ENCODE results near the gene LAMB1. TPM values are rescaled to one million over a fixed set of nuclear protein-coding genes. Genes with fewer than 3 reads are reported as not detected.
A peak's percentile ranks its signal among the peaks of the same experiment; 100 is the strongest.
"Not testable (repeated sequence)": the region's sequence is repeated elsewhere in the genome, so short reads cannot be mapped to it uniquely, and the experiment has no call there.

Gene LAMB1
- total RNA-seq, 1 donor from 2014 or later: 198 TPM

- DNase-seq (ENCODE audit: low spot score): no peak
Observed at GRCh38 chr7:107917763-107918651, 85.0 kb downstream of the LAMB1 start.

- DNase-seq (ENCODE audit: low spot score): no peak
Observed at GRCh38 chr7:107915541-107915940, 87.4 kb downstream of the LAMB1 start.

- no peak for DNase-seq (ENCODE audit: low spot score)
Observed at GRCh38 chr7:107914831-107915230, 88.1 kb downstream of the LAMB1 start.

GRCh38 chr7:107913851-107914250 lies 89.1 kb downstream of the LAMB1 start:
- no peak for DNase-seq (ENCODE audit: low spot score)

GRCh38 chr7:107911981-107912380 lies 91.0 kb downstream of the LAMB1 start:
- DNase-seq (ENCODE audit: low spot score): no peak

- no peak for DNase-seq (ENCODE audit: low spot score)
Observed at GRCh38 chr7:107909445-107909844, 93.5 kb downstream of the LAMB1 start.

- DNase-seq (ENCODE audit: low spot score): no peak
Observed at GRCh38 chr7:107907790-107908189, 95.2 kb downstream of the LAMB1 start.

GRCh38 chr7:107902381-107902780 lies 100.6 kb downstream of the LAMB1 start:
- no peak for DNase-seq (ENCODE audit: low spot score)

- DNase-seq (ENCODE audit: low spot score): no peak
Observed at GRCh38 chr7:107900496-107901015, 102.4 kb downstream of the LAMB1 start.

GRCh38 chr7:107898997-107899594 lies 103.9 kb downstream of the LAMB1 start:
- DNase-seq (ENCODE audit: low spot score): no peak

- DNase-seq (ENCODE audit: low spot score): not testable (repeated sequence)
Observed at GRCh38 chr7:107892367-107892741, 110.6 kb downstream of the LAMB1 start.

GRCh38 chr7:107891636-107892366 lies 111.2 kb downstream of the LAMB1 start:
- no peak for DNase-seq (ENCODE audit: low spot score)

GRCh38 chr7:107890962-107891635 lies 111.9 kb downstream of the LAMB1 start, which contains the start of gene DLD:
TSS of gene DLD (plus strand) at chr7:107891183. CDS start at chr7:107891251, 68 bp downstream.
- DNase-seq (ENCODE audit: low spot score): peak; percentile 96

- no peak for DNase-seq (ENCODE audit: low spot score)
Observed at GRCh38 chr7:107890493-107890961, 112.4 kb downstream of the LAMB1 start.

- no peak for DNase-seq (ENCODE audit: low spot score)
Observed at GRCh38 chr7:107889992-107890391, 113.0 kb downstream of the LAMB1 start.

- not testable (repeated sequence) for DNase-seq (ENCODE audit: low spot score)
Observed at GRCh38 chr7:107887827-107888226, 115.1 kb downstream of the LAMB1 start.

GRCh38 chr7:107884066-107884818 lies 118.7 kb downstream of the LAMB1 start:
- DNase-seq (ENCODE audit: low spot score): no peak

- no peak for DNase-seq (ENCODE audit: low spot score)
Observed at GRCh38 chr7:107882766-107883165, 120.2 kb downstream of the LAMB1 start.

GRCh38 chr7:107879400-107880035 lies 123.4 kb downstream of the LAMB1 start:
- no peak for DNase-seq (ENCODE audit: low spot score)

- DNase-seq (ENCODE audit: low spot score): no peak
Observed at GRCh38 chr7:107878636-107879035, 124.3 kb downstream of the LAMB1 start.
